NCI-H2196 (cell line): ENCODE measurements around the gene HECTD2.
"Not testable (repeated sequence)": the region's sequence is repeated elsewhere in the genome, so short reads cannot be mapped to it uniquely, and the experiment has no call there.

Experiments
- DNase-seq: peaks from one replicate; lab custom pipeline; 2025; ENCODE audit not compliant: unreplicated experiment; lab: John Stamatoyannopoulos, UW

Gene HECTD2

DNA sequence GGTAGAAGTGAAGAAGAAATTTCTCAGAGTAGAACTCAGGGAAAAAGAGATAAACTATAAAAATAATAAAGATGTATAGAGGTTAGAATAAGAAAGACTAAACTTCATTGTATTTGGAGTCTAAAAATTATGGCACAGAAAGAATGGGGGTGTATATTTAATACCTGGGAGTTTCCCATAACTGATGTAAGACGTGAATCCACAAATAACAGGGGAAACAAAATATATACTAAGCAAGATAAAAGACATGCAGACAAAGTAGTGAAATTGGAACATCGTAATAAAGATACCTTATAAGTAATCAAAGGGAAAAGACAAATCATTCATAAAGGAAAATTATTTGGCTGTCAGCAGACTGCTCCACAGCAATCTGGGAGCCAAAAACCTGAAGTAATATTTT, 62.8 kb downstream of the HECTD2 start:
- DNase-seq = no peak

DNA sequence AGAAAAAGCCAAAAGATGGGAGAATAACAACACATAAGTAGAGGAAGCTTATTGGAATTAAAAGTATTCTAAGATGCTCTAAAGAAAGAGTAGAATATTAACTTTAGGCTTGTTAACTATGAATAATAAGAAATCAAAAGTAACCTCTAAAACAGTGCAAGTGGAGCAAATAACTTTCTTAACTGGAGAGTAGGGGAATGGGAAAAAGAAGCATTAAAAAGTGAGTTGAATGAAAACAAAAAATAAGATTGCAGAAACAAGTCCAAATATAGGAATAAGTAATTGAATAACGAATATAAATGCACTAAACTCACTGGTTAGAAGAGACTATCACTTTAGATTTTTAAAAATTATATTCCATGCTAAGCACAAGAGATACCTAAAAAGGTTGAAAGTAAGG, 63.9 kb downstream of the HECTD2 start:
- no peak for DNase-seq

DNA sequence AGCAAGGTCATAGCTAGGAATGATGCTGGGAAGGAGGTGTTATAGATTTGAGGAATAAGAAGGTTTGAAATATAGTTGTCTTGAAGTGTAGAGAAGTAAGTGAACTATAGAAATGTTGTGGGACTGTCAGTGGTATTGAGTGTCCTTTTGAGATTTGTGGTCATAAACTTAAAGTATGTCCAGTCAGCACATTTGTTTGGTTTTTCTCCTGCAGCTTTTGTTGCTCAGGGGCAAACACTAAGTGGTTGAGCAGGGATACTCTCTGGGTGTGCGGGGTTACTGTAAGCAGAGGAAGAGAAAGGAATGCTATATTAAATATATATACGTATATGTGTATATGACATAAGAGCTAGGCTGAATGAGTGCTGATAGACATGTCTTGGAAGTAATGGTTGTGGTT, 67.1 kb downstream of the HECTD2 start:
- DNase-seq = no peak

DNA sequence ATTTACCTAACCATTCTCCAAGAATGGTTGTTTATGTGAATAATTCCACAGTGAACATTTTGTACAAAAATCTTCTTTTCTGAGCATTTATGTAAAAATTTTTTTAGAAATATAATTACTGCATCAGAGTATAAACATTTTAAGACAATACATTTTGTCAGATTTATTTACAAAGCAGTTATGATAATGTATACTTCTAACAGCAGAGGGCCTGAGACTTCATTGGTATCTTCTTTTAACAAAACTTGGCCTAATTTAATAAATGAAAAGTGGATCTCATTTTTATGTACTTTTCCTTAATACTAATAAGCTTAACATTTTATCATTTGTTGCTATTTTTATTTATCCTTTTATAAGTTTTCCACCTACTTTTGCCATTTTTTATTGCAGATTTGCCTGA, 69.4 kb downstream of the HECTD2 start:
- no peak for DNase-seq

DNA sequence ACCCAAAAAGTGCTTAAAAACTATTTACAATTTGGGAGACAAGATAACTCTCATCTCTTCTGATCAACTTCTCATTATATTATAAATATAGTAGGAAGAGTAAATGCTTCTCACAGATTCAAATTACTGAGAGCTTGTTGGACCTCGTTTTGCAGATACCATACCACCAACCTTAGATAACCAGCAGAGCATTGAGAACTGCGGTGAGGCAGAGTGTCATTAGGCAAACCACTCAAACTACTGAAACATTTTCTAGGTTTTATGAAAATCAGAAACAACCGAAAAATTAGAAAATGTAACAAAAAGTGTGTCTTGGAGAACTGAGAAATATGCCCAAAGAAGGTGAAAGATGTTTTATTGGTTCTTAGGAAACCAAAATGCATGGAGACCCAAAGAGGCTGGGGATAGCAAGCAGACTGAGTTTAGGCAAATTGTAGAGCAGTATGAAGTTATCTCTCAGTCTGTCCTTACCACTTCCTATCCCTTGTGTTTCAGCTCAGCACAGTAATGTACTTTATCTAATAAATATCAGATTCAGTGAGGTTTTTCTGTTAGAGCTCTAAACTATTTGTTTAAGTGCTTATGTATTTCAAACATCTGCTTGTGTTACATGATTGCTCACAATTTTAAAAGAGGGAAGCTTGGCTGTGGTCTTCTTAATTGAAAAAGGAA, 77.9 kb downstream of the HECTD2 start:
- DNase-seq = no peak

DNA sequence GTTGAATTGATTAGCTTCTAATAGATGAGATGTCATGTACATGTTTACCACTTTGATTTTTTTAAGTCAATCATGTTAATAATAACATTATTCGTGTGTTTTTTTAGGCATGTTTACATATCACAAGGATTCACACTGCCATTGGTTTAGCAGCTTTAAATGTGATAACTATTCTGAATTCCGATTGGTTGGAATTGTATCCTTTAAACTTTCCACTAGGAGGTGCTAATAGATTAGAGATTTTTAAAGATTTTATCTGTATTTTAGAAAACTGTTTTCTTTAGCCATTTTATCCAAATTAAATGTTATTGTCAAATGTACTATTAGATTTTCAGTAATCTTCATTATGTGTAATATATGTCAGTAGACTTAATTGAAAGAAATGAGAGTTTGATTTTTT, 83.2 kb downstream of the HECTD2 start:
- no peak for DNase-seq

DNA sequence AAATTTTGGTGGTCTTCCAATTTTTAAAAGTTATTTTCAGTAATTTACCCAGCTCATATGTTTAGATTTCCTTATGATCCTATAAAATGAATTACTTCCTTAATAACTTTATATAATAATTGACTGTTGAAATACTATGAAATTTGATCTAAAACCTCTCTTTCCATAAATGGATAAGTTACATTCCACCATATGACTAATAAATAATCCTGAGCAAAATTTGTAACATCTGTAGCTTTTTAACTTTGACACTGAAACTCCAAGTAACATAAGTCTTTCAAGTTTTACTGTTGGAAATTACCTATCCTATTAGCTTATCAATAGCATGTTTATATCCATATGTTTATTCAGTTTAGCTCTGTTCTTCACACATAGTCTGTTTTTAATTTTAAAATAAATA, 85.3 kb downstream of the HECTD2 start:
- no peak for DNase-seq

DNA sequence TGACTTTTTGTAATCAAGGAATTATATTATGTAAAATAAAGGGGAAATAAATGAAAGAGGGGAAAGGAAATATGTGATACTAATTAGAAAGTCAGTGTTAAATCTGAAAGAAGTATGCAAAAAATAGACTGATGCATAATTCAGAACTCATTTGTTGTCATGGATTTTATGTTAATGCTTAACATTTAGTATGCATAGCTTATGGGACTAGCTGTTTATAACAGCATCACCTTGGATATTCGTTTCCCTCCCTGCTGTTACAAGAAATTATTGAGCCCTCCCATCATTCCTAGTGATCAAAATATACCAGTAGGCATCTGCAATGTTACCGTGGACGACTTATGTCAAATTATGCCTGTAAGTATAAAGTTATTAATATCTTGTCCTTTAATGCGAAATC, 85.9 kb downstream of the HECTD2 start:
- DNase-seq = no peak

DNA sequence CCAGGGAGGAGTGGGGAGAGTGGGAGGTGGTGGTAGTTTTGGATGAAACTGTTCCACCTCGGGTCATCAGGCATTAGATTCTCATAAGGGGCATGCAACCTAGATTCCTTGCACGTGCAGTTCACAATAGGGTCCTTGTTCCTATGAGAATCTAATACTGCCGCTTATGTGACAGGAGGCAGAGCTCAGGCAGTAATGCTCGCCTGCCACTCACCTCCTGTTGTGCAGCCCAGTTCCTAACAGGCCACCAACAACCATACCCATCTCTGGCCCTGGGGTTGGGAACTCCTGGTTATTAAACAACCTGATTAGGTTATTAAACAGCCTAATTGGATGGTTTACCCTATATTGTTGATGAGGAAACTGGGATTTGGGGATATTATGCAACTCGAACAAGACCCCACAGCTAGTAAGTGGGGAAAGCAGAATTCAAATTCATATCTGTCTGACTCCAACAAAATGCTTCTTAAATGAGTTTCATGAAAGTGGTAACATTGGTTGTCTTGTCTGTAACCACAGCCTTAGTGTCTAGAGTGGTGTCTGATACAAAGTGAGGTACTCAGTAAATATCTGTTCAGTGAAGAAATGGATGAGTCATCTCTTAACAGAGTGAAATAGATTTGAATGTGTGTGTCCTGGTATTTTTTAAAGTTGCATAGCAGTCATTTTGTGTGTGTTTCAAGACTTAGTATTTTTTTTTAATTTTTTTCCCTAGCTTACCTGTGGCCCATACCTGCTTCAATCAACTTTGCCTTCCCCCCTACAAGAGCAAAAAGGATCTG, 101.6 kb downstream of the HECTD2 start:
- no peak for DNase-seq

DNA sequence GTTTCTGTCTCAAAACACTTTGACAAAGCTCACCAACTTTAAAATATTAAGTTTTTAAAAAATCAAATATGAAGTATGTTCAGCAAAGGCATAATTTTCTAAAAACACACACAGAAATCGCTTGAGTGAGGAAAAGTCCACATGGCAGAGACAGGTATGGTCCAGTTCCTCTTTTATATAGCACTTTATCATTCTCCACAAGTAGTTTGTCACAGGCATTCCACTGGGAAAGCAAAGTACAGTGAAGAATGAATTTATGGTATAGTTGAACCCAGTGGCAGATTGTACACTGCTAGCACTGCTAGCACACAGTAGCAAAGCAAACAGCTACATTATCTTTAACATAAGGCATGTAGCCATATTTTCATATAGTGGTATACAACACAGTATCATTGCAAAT, 102.3 kb downstream of the HECTD2 start:
- no peak for DNase-seq

DNA sequence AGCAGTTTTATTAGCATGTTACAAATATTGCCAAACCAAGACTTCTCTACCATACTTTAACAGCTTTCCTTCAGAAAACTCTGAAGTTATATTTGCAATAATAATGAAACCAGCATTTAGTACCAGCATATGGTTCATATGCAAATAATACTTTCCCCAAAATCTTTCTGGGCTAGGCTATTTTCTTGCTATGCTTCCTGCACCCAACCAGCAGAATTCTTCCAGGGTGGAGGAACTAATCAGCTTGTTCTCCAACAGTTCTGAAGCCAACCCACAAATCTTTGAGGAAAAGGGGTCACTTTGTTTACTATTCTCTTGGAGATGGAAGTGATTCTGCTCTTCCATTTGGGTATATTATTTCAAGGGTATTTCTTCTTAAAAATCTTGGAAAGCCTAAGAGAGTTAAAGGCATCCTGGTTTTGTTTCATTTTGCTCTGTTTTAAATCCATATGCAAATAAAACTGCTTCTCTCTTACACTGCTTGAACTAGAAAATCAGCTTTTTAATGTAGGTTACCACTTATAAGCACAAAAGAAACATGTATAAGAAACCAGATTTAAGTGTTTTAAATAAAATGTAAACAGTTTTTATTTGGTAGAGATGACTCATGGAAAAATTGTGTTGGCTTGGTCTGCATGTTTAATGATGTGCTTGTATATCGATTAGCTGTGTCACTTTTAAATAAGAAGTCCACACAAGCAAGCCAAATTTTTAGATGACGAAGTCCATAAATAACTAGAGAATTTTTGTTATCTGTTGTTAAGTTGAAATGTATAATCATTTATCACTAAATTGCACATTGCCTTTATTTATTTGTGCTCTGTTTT, 103.7 kb downstream of the HECTD2 start:
- no peak for DNase-seq

DNA sequence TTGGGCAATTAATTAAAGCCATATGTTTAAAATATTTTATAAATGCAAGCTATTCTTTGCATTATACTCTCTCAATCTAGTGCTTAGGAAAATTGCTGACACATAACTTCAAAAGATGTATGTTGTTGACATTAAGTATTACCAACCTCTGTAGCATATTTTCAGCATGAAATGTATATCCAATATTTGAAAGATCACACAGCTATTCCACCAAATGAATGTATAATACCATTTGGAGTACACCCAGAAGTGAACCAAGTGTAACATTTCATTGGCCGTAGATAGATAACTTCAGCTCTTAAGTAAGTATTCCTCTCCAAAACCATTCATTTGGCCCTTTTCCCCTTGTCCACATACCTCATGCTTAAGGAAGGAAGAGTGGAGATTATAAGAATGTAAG, 104.6 kb downstream of the HECTD2 start:
- no peak for DNase-seq

DNA sequence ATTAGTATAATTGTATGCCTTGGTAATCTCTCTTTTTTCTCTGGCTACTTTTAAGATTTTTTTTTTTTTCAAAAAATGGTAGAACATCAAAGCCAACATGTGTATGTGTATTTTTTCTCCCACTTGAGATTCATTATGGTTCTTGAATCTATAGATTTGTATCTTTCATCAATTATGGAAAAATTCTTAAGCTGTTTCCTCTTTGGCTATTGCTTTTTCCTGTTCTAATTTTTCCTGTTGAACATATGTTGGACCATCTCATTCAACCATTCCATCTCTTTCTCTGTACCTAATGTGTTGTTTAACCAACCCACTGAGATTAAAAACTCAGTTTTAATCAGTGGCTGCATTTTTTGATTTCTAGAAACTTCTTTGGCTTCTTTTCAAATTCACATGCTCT, 107.2 kb downstream of the HECTD2 start:
- no peak for DNase-seq

DNA sequence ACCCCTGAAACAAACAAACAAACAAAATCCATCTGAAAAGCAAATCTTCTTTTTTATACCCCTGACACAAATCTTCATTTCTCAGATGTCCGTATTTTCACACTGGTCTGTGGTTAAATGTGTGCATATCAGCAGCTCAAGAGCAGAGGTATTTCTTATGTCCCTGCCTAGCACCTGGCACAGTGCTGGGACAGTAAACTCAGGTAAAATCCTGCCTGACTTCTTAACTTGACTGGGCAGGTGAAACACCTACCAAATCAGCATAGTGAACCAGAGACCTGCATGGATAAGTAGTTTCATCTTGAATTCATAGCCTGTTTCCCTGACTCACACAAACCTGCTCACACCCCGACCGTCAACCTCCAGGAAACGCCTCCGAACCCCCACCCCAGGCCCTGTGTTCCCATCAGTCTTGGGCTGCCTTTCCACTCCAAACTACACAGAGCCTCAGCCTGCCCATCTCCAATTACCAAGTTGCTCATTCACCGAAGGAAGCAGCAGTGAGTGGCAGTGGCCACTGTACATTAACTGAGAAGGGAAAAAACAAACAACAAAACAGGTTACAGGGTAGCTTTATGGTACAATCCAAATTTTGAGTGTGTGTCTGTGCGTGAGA, 109.9 kb downstream of the HECTD2 start:
- no peak for DNase-seq

DNA sequence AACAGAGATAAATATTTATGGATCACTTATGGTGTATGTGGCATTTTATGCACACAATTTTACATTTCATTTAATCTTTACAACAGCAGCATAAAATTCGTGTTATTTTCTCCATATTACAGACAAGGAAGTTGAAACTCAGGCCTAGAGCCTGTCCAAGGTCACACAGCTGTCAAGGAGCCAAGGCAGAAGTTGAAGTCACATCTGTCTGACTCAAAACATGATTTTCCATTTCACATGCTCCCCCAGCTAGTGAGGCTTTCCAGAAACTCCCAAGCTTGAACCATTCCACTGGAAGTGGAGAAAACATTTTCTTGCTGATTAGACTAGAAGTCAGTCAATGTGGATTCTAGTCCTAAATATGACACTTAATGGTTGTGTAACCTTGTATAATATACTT, 110.5 kb downstream of the HECTD2 start:
- DNase-seq = no peak

DNA sequence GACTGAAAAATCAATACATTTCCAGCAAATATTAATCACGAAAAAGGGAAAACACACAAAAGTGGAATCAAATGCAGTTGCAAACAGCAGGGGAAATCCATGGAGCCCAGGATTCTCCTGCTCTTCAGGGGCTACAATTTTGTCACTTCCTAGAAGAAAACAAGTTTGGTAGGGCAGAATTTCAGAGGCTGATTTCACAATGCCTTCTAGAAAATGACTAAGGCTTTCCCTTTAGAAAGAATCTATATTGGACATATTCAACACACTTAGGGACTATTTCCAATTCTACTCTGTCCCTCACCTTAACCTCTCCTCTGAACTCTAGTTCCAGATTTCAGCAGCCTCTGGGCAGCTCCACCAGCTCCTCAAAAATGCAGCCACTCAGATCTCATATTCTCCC, 111.3 kb downstream of the HECTD2 start:
- DNase-seq = no peak

DNA sequence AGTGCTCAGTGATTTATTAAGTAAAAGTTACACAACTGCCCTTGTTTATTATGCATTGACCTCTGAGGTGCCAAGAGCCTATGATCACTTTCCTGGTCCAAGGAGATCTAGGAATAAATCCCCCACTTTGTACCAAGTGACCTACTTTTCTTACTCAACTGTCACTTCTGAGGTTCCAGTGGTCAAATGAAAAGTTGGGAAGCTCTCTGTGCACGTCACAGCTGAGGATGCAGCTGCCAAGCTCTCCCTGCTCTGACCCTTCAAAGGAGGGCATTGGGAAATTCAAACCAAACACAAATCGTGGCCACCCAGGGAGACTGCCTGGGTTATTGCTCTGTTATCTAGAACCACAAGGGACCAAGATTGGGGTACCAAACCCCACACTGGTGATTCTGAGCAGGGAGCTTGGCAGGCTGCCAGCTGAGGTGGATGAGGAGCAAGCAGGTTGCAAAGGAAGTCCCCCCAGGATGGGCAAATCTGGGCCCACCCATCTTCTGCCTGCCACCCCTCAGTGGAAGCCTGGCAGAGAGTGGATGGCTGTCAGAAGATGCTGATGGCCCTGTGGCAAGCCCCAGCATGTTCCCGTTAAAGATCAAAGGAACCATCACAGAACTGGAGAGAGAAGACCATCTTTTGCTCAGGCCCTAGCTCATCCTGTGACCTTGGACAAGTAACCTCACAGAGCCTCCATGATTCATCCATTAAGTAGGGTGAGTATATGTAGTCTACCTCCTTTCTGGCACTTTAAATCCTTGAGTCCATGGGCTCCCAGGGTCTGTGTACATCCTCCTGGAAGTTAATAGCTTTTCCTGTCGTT, 116.0 kb downstream of the HECTD2 start:
- DNase-seq = no peak

DNA sequence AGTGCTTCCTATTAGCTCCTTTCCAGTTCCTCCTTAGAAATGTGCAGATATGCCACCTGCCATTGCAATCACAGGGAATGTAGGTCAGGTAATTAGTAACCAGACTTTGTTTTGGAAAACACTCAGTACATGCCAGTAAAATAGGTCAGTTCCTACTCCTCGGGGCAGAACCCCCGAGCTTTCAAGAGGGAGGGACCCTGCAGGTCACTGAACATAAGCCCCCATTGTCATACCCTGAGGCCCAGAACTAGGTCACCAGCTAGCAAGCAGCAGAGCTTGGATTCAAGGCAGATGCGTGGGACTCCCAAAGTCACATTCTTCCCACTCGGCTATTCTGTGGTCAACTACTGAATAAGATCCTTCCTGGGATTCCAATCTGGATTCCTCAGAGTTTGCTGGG, 117.9 kb downstream of the HECTD2 start:
- no peak for DNase-seq

DNA sequence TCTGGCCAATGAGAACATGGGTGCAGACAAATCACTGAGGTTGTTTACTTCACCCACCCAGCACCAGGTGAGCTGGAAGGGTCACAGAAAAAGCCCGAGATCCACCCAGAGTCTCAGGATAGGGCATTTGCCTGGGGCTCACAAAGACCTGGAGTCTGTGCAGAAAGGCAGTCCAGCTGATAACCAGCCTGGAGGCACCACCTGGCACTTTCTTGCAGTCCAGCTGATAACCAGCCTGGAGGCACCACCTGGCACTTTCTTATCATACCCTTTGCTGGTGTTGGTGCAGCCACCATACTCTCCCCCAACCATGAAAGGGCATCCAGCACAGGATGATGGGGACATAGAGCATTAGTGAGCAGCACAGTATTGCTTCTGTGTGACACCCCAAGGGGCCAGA, 118.6 kb downstream of the HECTD2 start:
- no peak for DNase-seq

DNA sequence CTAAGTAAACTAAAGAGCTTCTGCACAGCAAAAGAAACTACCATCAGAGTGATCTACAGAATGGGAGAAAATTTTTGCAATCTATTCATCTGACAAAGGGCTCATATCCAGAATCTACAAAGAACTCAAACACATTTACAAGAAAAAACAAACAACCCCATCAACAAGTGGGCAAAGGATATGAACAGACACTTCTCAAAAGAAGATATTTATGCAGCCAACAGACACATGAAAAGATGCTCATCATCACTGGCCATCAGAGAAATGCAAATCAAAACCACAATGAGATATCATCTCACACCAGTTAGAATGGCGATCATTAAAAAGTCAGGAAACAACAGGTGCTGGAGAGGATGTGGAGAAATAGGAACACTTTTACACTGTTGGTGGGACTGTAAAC, 124.6 kb downstream of the HECTD2 start:
- not testable (repeated sequence) for DNase-seq

DNA sequence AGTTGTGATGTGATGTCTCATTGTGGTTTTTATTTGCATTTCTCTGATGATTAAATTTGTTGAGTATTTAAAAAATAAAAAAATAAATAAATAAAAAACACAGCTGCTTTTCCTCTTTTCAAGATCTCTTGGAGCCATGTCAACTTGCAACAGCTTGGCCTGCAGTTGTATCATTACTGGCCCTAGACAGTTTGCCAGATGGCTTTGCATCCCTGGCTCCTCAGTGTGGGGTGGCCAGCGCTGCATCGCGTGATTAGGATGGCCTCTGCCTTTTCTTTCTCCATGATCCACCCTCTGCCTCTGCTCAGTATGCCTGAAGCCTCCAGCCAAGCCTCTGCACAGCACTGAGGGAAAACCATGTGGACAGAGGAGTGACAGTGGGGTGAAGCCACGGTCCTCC, 126.0 kb downstream of the HECTD2 start:
- no peak for DNase-seq
